HG02678 (cell line): Measurements from ENCODE around the gene FBXL5.

Source experiments
- ATAC-seq: cut with Tn5 transposase; IDR thresholded peaks from one replicate; pipeline ENCODE4 v1.9.1; 2021; ENCODE audit warnings: mild to moderate bottlenecking, moderate library complexity; ENCODE audit not compliant: unreplicated experiment

The FBXL5 gene

GRCh38 chr4:15655223-15656037 is at the start of gene FBXL5:
Gene FBXL5 (minus strand): TSS chr4:15655357. CDS start chr4:15655287, 70 bp downstream.
- peak; percentile 71 for ATAC-seq

DNA sequence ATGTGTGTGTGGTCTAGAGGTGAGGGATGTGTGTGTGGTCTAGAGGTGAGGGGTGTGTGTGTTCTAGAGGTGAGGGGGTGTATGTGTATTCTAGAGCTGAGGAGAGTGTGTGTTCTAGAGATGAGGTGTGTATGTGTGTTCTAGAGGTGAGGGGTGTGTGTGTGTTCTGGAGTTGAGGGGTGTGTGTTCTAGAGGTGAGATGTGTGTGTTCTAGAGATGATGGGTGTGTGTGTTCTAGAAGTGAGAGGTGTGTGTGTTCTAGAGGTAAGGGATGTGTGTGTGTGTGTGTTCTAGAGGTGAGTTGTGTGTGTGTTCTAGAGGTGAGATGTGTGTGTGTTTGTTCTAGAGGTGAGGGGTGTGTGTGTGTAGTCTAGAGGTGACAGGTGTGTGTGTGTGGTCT is 49.0 kb upstream of the FBXL5 start:
- ATAC-seq = no peak

DNA sequence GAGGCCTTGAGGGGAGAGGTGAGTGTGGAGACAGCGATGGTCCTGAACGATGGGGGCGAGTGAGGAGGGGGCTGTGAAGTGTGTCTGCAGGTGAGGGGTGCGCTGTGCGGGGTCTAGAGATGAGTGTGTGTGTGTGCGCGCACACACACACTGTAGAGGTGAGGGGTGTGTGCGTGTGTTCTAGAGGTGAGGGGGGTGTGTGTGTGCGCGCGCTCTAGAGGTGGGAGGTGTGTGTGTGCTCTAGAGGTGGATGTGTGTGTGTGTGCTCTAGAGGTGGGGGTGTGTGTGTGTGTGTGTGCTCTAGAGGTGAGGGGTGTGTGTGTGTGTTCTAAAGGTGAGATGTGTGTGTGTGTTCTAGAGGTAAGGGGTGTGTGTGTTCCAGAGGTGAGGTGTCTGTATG is 48.3 kb upstream of the FBXL5 start:
- ATAC-seq = no peak

- ATAC-seq = peak; percentile 72
Observed at GRCh38 chr4:15702941-15703403, 47.8 kb upstream of the FBXL5 start, which contains the start of gene BST1. Gene BST1 (plus strand): TSS chr4:15703065. CDS start chr4:15703145, 80 bp downstream.

- ATAC-seq = no peak
Observed at GRCh38 chr4:15696866-15697265, 41.7 kb upstream of the FBXL5 start.

GRCh38 chr4:15695729-15696128 is 40.6 kb upstream of the FBXL5 start:
- ATAC-seq = no peak

GRCh38 chr4:15695240-15695699 is 40.1 kb upstream of the FBXL5 start:
- no peak for ATAC-seq

- no peak for ATAC-seq
Observed at GRCh38 chr4:15694431-15694830, 39.3 kb upstream of the FBXL5 start.

DNA sequence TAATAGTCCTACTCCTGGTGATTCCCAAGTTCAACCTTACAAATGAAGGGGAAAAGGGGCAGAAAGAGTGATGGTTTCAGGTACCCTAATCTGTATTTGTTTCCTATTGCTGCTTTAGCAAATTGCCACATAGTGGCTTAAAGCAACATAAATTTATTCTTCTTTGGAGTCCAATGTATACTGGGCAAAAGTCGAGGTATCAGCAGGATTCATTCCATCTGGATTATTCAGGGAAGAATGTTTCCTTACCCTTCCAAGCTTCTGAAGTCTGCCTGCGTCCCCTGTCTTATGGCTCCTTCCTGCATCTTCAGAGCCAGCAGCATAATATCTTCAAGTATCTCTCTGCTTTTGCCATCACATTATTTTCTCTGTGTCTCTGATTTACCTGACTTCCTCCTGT is 37.4 kb upstream of the FBXL5 start:
- no peak for ATAC-seq

DNA sequence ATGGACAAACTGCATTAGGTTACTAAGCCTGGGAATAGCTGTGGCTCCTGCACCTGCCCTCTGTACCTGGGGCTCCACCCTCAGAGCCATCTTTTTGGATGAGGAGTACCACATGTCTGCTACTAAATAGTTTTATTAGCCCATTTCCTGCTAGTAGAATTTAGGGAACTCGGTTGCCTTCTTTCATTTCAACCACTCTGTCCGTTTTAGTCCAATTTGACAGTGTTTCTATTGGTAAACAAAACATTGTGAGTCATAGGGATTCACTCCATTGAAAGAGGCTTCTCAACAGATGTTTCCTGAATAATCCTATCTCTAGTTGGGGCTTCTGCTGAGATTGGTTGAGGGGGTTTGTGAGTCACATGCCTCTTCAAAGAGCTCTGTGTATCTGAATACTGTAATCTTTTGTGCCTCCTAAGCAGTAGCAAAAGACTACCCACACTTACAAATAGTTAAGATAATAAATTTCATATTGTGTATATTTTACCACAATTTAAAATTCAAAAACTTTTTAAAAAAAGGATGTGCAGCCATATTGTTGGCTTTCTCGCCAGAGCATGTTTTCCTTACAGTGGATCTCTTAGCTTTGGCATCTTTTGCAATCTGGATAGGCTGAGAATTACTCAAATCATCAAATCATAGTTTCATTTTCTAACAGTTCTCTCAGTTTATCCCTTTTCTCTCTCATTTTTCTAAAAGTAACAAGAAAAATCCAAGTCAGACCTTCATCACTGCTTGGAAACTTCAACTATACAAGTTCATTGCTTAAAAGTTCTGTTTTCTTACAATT is 36.4 kb upstream of the FBXL5 start:
- ATAC-seq = no peak

- no peak for ATAC-seq
Observed at GRCh38 chr4:15690020-15690809, 35.1 kb upstream of the FBXL5 start.

GRCh38 chr4:15689540-15689939 is 34.4 kb upstream of the FBXL5 start:
- no peak for ATAC-seq

- no peak for ATAC-seq
Observed at GRCh38 chr4:15688051-15688450, 32.9 kb upstream of the FBXL5 start.

DNA sequence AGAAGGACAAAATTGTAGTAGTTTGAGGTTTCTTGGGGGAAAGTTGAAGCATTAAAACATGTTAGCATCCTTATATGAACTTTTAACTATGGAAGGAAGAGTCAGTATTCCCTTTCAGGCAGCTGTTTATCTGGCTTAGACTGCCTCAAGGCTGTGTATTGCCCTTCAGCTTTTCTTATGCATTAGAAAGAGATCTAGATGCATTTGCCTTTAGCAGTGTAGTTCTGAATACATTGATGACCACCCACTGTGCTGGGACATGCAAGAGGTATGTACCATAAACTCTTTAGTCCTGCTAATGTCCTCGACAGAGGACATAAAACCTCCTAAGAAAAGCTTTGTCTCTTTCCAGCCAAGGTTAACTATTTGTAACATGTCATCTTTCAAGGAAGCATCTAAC is 29.3 kb upstream of the FBXL5 start:
- no peak for ATAC-seq

- no peak for ATAC-seq
Observed at GRCh38 chr4:15683143-15683495, 28.0 kb upstream of the FBXL5 start.

GRCh38 chr4:15682242-15683142 is 27.3 kb upstream of the FBXL5 start:
- ATAC-seq = no peak

GRCh38 chr4:15681372-15682241 is 26.4 kb upstream of the FBXL5 start, which contains the start of gene FAM200B:
Gene FAM200B (plus strand): TSS chr4:15681827. CDS start chr4:15686978, 5,151 bp downstream.
- ATAC-seq = peak; percentile 91

- no peak for ATAC-seq
Observed at GRCh38 chr4:15681067-15681371, 25.9 kb upstream of the FBXL5 start.

DNA sequence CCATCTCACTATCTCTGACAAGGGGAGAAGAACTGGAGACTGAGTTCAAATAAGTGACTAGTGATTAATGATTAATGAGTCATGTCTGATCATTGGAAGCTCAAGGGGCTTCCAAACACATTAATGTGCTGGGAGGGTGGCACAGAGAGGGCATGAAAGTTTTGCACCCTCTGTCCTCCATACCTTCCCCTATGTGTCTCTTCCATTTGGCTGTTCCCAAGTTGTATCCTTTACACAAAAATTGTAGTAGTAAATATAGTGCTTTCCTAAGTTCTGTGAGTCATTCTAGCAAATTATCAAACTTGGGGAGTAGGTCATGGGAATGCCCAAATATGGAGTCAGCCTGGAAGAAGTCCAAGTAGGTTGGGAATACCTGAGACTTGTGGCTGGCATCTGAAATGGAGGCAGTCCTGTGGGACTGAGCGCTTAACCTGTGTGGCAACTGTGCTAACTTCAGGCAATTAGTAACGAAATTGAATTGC is 22.4 kb upstream of the FBXL5 start:
- ATAC-seq = no peak
